Tibial nerve (tissue), 4 donors: ENCODE measurements around the gene SLC25A31. TPM values are rescaled to one million over a fixed set of nuclear protein-coding genes. Genes with fewer than 3 reads are reported as not detected.

ENCODE experiments used
- DNase-seq, 2 donors: peaks; one replicate each; pipeline ENCODE4 v3.0.0-alpha.2; 2019; ENCODE audit warnings: low spot score in 2 of 2
- H3K27ac ChIP-seq, 4 donors: fragments of 200-600 bp; sonication (generic) in 3 of 4; one replicate each; pipeline ENCODE4 v1.5.1; 2017 to 2019; ENCODE audit warnings: mild to moderate bottlenecking in 1 of 4
- H3K27me3 ChIP-seq, 2 donors: fragments of 200-600 bp; sonication (generic) in 1 of 2; one replicate each; pipeline versions ENCODE4 v1.5.1 to v1.6.0; 2017 to 2019
- H3K36me3 ChIP-seq, 3 donors: fragments of 200-600 bp; sonication (generic); one replicate each; pipeline ENCODE4 v1.5.1; 2018 to 2019
- H3K4me1 ChIP-seq, 4 donors: fragments of 200-600 bp; sonication (generic) in 3 of 4; one replicate each; pipeline ENCODE4 v1.5.1; 2017 to 2019
- H3K4me3 ChIP-seq, 4 donors: fragments of 200-600 bp; sonication (generic) in 3 of 4; one replicate each; pipeline ENCODE4 v1.5.1; 2017 to 2019; ENCODE audit warnings: mild to moderate bottlenecking in 1 of 4, moderate library complexity in 1 of 4
- H3K9me3 ChIP-seq, 4 donors: fragments of 200-600 bp; sonication (generic) in 3 of 4; one replicate each; pipeline ENCODE4 v1.5.1; 2017 to 2019
- CTCF ChIP-seq, 5 experiments: fragments of 200-600 bp in 3 of 5; fragments of 450-650 bp in 2 of 5; sonication (generic) in 3 of 5; IDR thresholded peaks; one replicate each; pipeline ENCODE4 v1.5.1; 2016 to 2019; ENCODE audit warnings: antibody characterized with exemption in 5 of 5, mild to moderate bottlenecking in 3 of 5, moderate library complexity in 2 of 5
- EP300 ChIP-seq, 2 donors: sonication (generic); formaldehyde crosslinking; IDR thresholded peaks; one replicate each; pipeline ENCODE4 v1.6.1; 2017; ENCODE audit warnings: antibody characterized with exemption in 2 of 2, mild to moderate bottlenecking in 1 of 2
- POLR2A ChIP-seq, 2 donors: fragments of 450-650 bp; IDR thresholded peaks; one replicate each; pipeline ENCODE4 v1.6.1; 2017; ENCODE audit warnings: antibody characterized with exemption in 2 of 2, mild to moderate bottlenecking in 2 of 2, moderate library complexity in 2 of 2
- WGBS, 2 donors: methylation state at CpG; one replicate each; pipeline ENCODE4 v1.1.5; 2018; 5-methylcytosine and 5-hydroxymethylcytosine counted together
- total RNA-seq, 4 donors: library from RNA; depleted of rRNA; stranded (reverse); fragments of >200 nt; gene quantifications; one replicate each; pipeline ENCODE4 v1.1.0, GENCODE V29; 2016

The SLC25A31 gene
- total RNA-seq, 4 donors from 2014 or later = not detected

GRCh38 chr4:127788517-127788916 lies 58.3 kb downstream of the SLC25A31 start:
- H3K36me3 ChIP-seq = no peaks in the 10 kb centered on the region
- H3K27ac ChIP-seq = no peak overlapping the region
- peaks cover 0 to 13% (median 0%) of the 10 kb centered on the region in 4 donors for H3K4me1 ChIP-seq
- DNase-seq = no peak
- no peaks in the 10 kb centered on the region for H3K27me3 ChIP-seq
- TF ChIP-seq EP300 (IDR thresholded peaks at IDR 0.05) = no peak
- no peak for TF ChIP-seq POLR2A (IDR thresholded peaks at IDR 0.05)
- TF ChIP-seq CTCF (IDR thresholded peaks at IDR 0.05) = no peak
- H3K4me3 ChIP-seq = no peak overlapping the region
- no peaks in the 10 kb centered on the region for H3K9me3 ChIP-seq
- WGBS, 2 donors = 83 to 89% methylated on average over 2 of the region's 2 CpGs

DNA sequence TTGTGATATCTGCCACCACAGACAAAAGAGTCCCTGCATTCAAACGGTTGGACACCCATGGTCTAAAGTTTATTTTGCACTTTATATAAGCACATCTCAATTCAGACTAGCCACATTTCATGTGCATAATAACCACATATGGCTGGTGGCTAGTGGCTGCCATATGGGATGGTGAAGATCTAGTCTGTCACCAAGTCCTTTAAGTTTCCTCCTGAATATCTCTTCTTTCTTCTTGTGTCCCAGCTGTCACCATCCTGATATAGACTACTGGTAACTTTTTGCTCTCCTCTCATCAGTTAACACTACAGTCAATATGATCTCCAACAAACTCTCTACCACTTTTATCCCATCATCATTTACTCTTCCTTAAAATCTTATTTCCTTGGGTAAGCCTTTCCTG lies 61.2 kb downstream of the SLC25A31 start:
- H3K27ac ChIP-seq = no peak overlapping the region
- no peak overlapping the region for H3K4me3 ChIP-seq
- DNase-seq = no peak
- H3K9me3 ChIP-seq = no peaks in the 10 kb centered on the region
- no peaks in the 10 kb centered on the region for H3K4me1 ChIP-seq
- no peaks in the 10 kb centered on the region for H3K27me3 ChIP-seq
- peaks cover 0 to 8% (median 0%) of the 10 kb centered on the region in 3 donors for H3K36me3 ChIP-seq
- WGBS, 2 donors = 73% methylated on average over 1 of the region's 1 CpG
- TF ChIP-seq CTCF (IDR thresholded peaks at IDR 0.05) (no peak), POLR2A (IDR thresholded peaks at IDR 0.05) (no peak), EP300 (IDR thresholded peaks at IDR 0.05) (no peak)

DNA sequence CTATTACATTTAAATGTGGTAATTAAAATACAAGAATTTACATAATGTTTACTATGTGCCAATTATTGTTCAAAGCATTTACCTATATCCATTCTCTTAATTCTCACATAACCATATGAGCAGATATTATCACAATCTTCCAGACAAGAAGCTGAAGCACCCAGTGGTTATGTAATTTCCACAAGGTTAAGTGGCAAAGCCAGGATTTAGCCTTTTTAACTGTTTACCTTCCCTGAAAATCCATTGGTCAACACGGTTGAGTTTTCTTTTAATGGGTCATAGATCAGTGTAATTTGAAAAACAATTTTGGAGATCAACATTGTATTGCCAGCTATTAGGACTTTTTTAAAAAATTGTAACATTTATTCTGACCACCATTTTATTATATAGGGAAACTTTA lies 63.3 kb downstream of the SLC25A31 start:
- WGBS, 2 donors = 73 to 81% methylated on average over 1 of the region's 1 CpG
- no peak overlapping the region for H3K27ac ChIP-seq
- H3K4me1 ChIP-seq = no peaks in the 10 kb centered on the region
- no peaks in the 10 kb centered on the region for H3K9me3 ChIP-seq
- peaks cover 0 to 8% (median 0%) of the 10 kb centered on the region in 3 donors for H3K36me3 ChIP-seq
- no peaks in the 10 kb centered on the region for H3K27me3 ChIP-seq
- DNase-seq = no peak
- no peak for TF ChIP-seq POLR2A (IDR thresholded peaks at IDR 0.05)
- no peak overlapping the region for H3K4me3 ChIP-seq

DNA sequence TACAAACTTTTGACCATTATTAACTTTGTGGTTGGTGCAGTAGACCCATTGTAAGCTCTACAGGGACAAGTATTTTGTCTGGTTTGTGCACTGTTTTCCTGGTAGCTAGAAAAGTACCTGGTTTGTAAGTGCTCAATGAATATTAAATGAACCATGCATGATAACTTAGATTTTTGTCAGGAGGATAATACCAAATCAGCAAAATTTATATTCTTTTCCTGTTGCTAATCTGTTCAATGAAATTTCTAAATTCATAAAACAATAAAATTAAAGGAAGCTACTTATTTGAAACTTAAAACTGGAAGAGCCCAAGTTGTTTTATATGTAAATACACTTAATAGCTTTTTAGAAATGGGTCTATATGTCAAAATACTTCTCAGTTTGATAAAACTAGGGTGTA lies 69.5 kb downstream of the SLC25A31 start:
- Histone ChIP-seq H3K36me3 (peaks cover 0 to 14% (median 0%) of the 10 kb centered on the region in 3 donors), H3K27ac (no peak overlapping the region), H3K4me3 (no peak overlapping the region), H3K4me1 (no peaks in the 10 kb centered on the region), H3K27me3 (no peaks in the 10 kb centered on the region), H3K9me3 (no peaks in the 10 kb centered on the region)
- TF ChIP-seq POLR2A (IDR thresholded peaks at IDR 0.05) (no peak), EP300 (IDR thresholded peaks at IDR 0.05) (no peak), CTCF (IDR thresholded peaks at IDR 0.05) (no peak)
- no peak for DNase-seq

- WGBS, 2 donors = 57 to 71% methylated on average over 6 of the region's 6 CpGs
Observed at GRCh38 chr4:127809173-127809800, 79.1 kb downstream of the SLC25A31 start.

More at GRCh38 chr4:127809173-127809800, 79.1 kb downstream of the SLC25A31 start:
- Histone ChIP-seq H3K9me3 (no peaks in the 10 kb centered on the region), H3K4me1 (no peaks in the 10 kb centered on the region), H3K27ac (no peak overlapping the region), H3K36me3 (peaks cover 0 to 39% (median 0%) of the 10 kb centered on the region in 3 donors), H3K27me3 (no peaks in the 10 kb centered on the region), H3K4me3 (no peak overlapping the region)
- DNase-seq = no peak
- no peak for TF ChIP-seq EP300 (IDR thresholded peaks at IDR 0.05)
- TF ChIP-seq CTCF (IDR thresholded peaks at IDR 0.05) = no peak
- no peak for TF ChIP-seq POLR2A (IDR thresholded peaks at IDR 0.05)
